Fibroblast of villous mesenchyme (primary cell): Measurements from ENCODE around the gene CSF1R. TPM values are rescaled to one million over a fixed set of nuclear protein-coding genes. Genes with fewer than 3 reads are reported as not detected.
A peak's percentile ranks its signal among the peaks of the same experiment; 100 is the strongest.

ENCODE experiments used
- DNase-seq: peaks from one replicate; pipeline ENCODE4 v3.0.0-alpha.2; 2010; ENCODE audit warnings: low read depth
- H3K4me3 ChIP-seq: 2 replicates; pipeline ENCODE4 v1.5.1; 2011; ENCODE audit warnings: low read depth, mild to moderate bottlenecking, low read length
- total RNA-seq: library from RNA; depleted of rRNA; stranded (reverse); fragments of >200 nt; gene quantifications from 2 replicates; pipeline ENCODE4 v1.2.3, GENCODE V29; 2012
- TF ChIP-seq, protein P1 (sequence below): IDR thresholded peaks from 2 replicates; pipeline ENCODE4 v1.5.1; 2012; ENCODE audit warnings: low read depth, mild to moderate bottlenecking, low read length; ENCODE audit not compliant: insufficient read depth

The CSF1R gene
- total RNA-seq, 1 donor, result under 0.01 TPM

DNA sequence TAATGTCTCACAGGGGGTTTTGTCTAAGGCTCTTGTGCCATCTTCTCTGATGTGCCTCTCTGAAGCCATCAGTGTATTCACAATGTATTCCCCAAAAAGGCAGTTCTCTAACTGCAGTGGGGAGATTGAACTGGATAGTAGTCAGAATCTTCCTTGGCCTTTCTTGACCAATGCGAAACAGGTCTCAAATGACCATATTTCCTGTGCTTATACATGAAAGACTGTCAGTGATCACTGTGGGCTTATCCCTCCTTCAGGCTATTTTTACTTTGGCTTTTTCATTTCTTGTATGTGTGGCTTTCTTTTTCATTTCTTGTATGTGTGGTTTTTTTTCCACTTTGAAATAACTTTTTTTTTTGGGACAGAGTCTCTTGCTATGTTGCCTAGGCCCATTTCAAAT lies 66.1 kb downstream of the CSF1R start:
- H3K4me3 ChIP-seq, result no peak overlapping the region
- no peak for DNase-seq
- TF ChIP-seq, protein P1, sequence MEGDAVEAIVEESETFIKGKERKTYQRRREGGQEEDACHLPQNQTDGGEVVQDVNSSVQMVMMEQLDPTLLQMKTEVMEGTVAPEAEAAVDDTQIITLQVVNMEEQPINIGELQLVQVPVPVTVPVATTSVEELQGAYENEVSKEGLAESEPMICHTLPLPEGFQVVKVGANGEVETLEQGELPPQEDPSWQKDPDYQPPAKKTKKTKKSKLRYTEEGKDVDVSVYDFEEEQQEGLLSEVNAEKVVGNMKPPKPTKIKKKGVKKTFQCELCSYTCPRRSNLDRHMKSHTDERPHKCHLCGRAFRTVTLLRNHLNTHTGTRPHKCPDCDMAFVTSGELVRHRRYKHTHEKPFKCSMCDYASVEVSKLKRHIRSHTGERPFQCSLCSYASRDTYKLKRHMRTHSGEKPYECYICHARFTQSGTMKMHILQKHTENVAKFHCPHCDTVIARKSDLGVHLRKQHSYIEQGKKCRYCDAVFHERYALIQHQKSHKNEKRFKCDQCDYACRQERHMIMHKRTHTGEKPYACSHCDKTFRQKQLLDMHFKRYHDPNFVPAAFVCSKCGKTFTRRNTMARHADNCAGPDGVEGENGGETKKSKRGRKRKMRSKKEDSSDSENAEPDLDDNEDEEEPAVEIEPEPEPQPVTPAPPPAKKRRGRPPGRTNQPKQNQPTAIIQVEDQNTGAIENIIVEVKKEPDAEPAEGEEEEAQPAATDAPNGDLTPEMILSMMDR, result no peak

DNA sequence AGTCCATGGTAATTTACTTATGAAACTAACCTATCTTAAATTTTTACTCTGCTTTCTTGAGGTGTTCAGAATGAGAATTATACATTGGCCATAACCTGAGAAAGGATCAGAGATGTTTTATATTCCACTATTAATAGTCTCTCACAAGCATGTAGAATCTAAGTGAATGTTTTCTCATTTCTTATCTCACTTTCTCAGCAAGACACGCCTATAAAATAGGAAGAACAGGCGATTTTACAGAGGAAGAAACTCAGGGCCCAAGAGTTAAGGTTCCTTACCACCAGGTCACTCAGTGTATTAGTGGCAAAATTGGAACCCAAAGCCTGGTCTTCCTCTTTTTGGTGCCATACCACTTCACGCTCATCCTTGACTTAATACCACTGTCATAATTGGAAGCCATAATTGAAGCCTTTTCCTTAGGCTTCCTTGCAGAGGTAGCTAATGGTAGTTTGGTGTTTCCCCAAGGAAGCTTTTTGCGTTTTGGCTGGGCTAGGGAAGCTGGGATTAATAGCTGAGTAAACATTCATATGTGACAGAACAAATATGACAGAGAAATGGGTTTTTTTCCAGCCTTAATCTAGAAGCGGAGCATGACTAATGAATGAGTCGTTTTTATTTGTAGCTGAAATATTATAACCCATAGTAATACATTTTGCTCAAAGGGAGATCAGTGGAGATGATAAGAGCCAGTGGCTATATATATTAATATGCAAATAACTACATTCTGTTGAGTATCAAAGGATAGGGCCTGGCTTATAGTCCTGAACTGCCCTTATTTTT lies 68.9 kb downstream of the CSF1R start:
- peak; percentile 62 for DNase-seq
- TF ChIP-seq, protein P1, result no peak
- no peak overlapping the region for H3K4me3 ChIP-seq

DNA sequence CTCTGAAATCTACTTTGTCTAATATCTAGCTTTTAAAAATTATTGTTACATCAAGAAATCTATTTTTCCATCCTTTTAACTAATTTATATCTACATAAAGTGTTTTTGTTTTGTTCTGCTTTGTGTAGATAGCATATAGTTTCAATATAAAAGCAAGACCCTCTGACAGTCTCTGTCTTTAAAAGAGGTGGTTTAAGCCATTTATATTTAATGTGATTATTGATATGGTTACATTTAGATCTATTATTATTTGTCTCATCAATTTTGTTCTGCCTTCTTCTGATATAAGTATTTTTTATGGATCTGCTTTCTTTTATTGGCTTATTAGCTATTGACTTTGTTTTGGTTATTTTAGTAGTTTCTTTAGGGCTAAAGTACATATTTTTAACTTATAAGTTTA lies 69.8 kb downstream of the CSF1R start:
- DNase-seq, result no peak
- H3K4me3 ChIP-seq, result no peak overlapping the region
- TF ChIP-seq, protein P1, result no peak

DNA sequence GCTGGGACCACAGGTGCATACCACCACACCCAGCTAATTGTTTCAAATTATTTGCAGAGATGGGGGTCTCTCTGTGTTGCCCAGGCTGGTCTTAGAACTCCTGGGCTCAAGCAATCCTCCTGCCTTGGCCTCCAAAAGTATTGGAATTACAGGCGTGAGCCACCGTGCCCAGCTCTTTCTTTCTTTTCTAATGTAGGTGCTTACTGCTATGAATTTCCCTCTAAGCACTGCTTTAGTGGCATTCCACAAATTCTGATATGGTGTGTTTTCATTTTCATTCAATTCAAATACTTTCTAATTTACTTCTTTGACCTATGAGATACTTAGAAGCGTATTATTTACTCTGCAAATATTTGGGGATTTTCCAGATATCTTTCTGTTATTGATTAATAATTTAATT lies 70.9 kb downstream of the CSF1R start:
- DNase-seq, result no peak
- H3K4me3 ChIP-seq, result no peak overlapping the region
- TF ChIP-seq, protein P1, result no peak

DNA sequence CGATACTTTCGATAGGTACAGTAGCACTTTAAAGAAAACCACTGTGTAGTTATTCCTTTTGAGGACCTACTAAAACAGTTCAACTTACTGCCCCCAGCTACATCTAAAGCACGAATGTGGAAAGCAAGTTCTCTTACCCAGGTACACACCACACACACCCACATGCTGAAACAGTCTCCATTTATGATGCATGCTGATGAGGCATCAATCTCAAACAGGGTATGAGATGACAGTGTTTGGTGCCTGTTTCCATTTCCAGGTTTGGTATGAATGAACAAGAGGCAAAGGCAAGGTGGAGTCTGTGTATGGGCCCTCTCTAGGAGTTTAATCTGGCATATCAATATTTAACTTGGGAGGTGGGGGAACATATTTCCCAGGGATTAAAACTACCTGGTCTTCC lies 71.9 kb downstream of the CSF1R start:
- TF ChIP-seq, protein P1, result no peak
- no peak overlapping the region for H3K4me3 ChIP-seq
- no peak for DNase-seq

DNA sequence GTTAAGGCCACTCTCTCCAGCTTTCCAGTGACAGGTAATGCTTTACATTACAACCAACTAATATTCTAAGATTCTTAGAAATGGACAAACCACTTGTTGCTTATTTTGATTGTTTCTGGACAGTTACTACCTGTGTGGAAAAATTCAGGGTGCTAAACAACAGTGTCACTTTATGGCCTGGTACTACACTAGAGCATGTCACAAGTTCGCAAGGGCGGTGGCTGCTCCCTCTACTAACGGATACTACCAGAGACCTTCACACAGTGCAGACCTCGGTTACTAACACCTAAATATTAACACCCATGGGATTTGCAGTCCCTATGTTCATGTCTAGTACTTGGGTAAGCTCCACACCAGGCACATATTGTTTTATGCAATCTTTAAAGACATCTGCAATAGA lies 72.4 kb downstream of the CSF1R start:
- H3K4me3 ChIP-seq, result no peak overlapping the region
- no peak for DNase-seq
- TF ChIP-seq, protein P1, result no peak

DNA sequence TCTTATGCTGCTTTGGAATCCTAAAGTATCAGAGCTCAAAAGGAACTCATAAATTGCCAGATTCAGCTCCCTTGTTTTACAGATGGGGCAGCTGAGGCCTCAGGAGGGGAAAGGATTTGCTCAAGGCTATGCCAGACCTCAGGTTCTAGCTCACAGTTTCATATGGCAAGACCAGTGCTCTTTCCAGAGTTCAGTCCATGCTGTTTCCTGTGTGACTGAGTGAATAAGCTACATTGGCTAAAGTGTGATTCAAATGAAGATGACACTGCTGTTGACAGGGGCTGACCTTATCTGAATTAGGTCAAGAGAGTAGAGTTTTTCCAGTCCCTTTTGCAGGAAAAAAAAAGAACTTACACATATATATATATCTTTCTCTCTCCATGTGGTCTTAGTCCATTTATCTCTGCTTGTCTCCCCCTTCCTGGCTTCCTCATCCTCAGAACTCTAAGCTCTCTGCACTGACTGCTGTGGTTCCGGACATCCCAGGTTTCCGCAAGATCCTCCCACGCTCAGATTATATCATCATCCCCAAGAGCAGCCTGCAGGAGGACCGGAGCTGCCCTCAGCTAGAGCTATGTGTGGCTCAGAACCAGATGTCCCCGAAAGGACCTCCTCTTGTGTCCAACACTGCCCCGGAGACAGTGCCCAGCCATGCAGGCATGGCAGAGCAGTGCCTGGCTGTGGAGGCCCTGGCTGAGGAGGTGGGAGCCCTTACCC lies 76.5 kb downstream of the CSF1R start:
- H3K4me3 ChIP-seq, result no peak overlapping the region
- peak; percentile 60 for DNase-seq
- TF ChIP-seq, protein P1, result no peak
